Activated T-helper 9 cell treated with anti-CD3 and anti-CD28 coated beads, Interleukin-2, amount 50 U/mL, for 16 hours (primary cell): ENCODE results near the gene NAA25.
"Not testable (repeated sequence)": the region's sequence is repeated elsewhere in the genome, so short reads cannot be mapped to it uniquely, and the experiment has no call there.

Experiments
- DNase-seq: peaks from one replicate; pipeline ENCODE4 v3.0.0-alpha.2; 2020; ENCODE audit warnings: low read depth

Gene NAA25

DNA sequence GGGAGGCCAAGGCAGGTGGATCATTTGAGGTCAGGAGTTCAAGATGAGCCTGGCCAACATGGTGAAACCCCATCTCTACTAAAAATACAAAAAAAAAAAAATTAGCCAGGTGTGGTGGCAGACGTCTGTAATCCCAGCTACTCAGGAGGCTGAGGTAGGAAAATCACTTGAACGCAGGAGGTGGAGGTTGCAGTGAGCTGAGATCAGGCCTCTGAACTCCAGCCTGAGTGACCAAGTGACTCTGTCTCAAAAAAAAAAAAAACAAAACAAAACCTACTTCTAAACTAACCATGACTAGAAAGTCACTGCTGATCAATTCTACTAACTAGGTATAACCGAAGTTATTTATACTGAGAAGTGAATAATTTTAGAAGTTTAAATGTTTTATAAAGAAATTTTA lies 99.0 kb downstream of the NAA25 start:
- DNase-seq: not testable (repeated sequence)

DNA sequence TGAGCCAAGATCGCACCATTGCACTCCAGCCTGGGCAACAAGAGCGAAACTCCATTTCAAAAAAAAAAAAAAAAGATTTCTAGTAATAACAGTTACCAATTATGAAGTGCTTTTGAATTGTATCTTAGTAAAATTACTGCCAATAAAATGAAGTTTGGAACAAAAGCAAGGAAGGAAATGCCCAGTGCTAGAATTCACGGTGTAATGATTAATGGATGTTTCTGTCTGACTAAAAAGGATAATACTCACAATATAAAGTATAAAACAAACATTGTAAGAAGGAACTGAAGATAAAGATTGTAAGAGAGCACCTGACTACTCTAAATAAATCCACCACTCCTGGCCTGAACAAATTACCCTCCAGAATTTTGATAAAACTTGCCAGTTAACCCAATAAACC lies 99.7 kb downstream of the NAA25 start:
- no peak for DNase-seq

DNA sequence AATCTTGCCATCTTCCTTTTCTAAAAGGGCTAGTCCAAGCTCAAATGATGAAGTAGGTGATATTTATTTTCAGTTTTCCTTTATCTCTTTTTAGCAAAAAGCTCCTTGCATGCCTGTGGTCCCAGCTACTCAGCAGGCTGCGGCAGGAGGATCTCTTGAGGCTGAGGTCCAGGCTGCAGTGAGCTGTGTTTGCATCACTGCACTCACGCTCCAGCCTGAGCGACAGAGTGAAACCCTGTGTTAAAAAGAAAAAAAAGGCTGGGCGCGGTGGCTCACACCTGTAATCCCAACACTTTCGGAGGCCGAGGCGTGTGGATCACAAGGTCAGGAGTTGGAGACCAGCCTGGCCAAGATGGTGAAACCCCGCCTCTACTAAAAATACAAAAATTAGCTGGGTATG lies 100.6 kb downstream of the NAA25 start:
- DNase-seq: no peak

DNA sequence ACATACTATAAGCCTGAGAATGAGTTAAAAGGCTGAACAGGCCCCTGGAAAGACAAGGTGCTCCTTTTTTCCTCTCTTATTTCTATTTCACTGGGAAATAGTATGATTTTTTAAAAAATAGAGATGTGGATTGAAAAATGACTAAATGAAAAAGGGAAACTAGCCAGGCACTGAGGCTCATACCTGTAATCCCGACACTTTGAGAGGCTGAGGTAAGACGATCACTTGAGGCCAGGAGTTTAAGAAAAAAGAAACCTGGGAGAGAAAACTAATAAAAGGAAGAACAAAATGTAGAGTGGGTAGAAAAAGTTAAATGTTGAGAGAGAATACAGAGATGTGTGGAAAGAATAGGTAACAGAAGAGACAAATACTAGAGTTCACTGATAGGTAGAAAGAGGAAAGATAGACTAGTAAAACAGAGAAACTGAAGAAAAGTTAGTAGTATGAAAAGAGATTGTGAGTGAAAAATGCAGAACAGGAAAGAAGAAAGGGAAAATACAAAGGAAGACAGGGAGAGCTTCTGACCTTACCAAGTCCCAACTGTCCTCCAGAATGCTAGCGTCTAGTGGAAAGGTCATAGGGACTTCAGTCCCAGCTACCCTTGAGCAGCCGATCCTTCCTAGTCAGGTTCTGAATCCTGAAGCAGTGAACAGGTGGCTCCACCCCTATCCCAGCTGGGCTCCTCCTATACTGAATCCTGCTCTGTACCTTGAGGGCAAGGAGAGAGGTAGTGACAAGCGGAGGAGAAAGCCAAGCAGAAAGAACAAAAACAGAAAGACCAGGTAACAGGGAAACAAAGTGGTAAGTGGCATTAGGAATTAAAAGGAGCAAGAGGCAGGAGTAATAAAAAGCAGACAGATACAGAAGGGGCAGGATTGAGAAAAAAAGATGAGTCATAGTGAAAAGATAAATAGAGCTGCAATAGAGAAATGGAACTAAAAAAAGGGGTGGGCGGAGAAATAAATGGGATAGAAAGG lies 102.9 kb downstream of the NAA25 start:
- DNase-seq: no peak

DNA sequence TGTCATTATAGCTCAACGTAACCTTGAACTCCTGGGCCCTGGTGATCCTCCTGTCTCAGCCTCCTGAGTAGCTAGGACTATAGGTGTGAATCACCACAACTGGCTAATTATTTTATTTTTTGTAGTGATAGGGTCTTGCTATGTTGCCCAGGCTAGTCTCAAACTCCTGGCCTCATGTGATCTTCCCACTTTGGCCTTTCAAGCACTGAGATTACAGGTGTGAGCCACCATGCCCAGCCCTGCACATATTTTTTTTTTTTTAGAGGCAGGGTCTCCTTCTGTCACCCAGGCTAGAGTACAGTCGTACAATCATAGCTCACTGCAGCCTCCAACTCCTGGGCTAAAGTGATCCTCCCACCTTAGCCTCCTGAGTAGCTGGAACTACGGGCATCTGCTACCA lies 104.5 kb downstream of the NAA25 start:
- no peak for DNase-seq

DNA sequence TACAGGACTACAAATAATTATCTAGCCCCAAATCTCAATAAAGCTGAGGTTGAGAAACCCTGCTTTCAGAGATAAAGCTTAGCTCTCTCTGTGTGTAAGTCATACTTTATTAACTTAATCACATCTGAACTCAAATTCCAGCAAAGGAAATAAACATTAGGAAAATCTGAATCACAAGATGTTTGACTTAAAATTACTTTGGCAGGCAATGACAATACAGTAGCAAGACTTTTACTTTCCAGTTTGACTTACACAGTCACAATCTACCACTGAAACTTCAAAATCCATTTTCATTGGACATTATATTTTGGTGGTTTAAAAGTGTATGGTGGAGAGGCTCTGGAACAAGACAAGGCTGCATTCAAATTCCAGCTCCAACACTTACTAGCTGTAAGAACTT lies 107.0 kb downstream of the NAA25 start:
- DNase-seq: no peak

DNA sequence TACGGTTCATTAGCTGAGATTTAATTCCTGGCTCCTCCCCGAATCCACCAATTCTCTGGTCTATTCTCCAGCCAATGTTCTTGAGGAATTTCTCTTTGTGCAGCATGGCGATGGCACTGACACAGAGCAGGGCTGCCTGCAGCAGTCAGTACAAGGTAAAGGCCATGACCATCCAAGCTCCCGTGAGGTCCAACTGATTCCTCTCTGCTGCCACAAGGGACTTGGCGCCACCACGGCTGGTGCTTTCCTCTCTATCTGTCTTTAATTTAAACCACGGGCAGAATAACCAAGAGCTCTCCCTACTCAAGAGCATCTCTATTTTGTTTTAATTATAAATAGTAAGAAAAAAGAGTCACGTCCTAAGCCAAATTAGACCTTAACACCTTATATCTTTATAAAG lies 107.8 kb downstream of the NAA25 start:
- no peak for DNase-seq

DNA sequence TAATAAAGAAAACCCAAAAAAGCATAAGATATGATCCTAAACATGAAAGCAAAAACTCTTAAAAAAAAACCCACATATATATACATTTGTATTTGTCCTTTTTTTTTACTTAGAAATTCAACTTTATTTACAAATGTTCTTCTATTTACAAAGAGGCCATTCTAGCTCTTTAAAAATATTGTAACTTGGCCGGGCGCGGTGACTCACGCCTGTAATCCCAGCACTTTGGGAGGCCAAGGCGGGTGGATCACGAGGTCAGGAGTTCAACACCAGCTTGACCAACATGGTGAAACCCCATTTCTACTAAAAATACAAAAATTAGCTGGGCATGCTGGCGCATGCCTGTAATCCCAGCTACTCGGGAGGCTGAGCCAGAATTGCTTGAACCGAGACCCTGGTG lies 109.5 kb downstream of the NAA25 start:
- DNase-seq: not testable (repeated sequence)

DNA sequence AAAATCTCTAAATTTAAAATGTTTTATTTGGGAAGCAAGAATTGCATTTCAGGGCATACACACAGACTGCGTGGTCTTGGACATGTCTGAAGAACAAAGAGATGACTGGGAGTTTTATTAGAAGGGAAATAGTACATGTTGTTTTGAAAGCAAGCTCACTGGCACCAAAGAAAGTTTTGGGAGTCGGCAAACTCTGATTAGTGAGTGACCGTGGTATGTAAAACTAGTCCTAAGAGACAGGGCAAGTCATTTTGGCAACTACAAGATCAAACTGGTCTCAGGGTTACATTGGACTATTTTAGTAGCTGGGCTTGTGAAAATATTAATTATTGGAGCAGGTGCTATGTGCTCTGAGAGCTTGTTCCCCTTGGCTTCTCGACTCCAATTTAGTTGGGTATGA lies 110.6 kb downstream of the NAA25 start:
- DNase-seq: no peak

DNA sequence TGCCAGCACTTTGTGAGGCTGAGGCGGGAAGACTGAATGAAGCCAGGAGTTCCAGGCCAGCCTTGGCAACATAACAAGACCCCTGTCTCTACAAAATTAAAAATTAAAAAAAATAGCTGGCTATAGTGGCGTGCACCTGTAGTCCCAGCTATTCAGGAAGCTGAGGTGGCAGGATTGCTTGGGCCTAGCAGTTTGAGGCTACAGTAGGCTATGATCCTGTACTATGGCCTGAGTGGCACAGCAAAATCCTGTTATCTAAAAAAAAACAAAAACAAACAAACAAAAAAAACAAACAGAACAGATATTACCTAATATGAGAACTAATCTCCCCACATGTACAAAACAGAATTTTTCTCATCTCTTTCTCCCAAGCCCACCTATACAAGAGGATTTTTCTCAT lies 111.3 kb downstream of the NAA25 start:
- DNase-seq: no peak

DNA sequence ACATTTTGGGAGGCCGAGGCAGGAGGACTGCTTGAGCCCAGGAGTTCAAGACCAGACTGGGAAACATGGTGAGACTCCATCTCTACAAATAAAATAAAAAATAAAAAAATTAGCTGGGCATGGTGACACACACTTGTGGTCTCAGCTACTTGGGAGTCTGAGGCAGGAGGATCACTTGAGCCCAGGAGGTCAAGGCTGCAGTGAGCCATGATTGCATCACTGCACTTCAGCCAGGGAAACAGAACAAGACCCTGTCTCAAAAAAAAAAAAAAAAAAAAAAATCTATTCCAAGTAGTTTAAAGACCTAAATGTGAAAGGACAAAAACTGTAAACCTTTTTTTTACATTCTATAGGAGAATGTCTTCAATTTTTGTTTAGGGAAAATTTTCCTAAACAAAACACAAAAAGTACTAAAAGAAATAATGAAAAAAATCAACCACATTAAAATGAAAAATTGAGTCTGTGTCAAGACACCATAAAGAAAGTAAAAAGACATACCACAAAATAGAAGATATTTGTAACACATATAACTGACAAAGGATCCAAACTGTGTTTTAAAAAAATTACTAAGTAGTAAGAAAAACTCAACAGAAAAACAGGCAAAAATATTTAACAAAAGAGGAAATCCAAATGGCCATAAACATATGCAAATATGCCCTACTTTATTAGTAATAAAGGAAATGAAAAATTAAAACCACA lies 112.7 kb downstream of the NAA25 start:
- no peak for DNase-seq

DNA sequence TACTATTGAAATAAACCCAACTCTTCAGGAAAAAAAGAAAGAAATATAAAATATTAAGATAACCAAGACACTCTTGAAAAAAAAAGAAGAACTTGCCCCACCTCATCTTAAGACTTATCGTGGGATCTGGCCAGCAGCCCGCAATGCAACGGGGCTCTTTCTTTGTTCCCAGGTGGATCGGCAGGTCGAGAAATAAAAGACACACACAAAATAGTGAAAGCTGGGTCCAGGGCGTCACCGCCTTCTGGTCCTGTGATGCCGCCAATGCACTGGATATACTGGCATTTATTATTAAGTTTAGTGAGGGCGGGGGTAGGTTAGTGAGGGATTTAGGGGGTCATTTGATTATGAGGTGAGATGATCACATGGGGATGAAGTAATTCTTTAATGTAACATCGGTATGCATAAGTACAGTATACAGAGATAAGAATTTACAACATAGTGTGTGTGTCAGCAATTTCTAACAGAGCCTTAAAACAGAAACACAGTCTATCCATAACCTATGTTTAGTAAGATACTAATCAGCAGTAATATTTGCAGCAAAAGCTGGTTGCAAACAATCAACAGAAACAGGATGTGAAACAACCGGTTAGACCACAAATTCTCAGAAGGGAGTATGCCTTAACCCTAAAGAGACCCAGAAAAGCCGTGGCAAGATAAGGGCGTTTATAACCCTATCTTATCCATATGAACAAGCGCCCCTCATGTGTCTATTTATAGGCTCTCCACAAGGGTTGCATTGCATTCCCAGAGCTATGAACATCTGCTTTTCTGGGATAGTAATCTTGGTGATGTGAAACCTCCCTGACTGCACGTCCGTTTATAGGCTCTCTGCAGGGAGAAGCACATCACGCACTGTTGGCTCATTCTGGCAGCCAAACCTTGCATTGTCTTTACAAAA lies 114.1 kb downstream of the NAA25 start:
- not testable (repeated sequence) for DNase-seq

DNA sequence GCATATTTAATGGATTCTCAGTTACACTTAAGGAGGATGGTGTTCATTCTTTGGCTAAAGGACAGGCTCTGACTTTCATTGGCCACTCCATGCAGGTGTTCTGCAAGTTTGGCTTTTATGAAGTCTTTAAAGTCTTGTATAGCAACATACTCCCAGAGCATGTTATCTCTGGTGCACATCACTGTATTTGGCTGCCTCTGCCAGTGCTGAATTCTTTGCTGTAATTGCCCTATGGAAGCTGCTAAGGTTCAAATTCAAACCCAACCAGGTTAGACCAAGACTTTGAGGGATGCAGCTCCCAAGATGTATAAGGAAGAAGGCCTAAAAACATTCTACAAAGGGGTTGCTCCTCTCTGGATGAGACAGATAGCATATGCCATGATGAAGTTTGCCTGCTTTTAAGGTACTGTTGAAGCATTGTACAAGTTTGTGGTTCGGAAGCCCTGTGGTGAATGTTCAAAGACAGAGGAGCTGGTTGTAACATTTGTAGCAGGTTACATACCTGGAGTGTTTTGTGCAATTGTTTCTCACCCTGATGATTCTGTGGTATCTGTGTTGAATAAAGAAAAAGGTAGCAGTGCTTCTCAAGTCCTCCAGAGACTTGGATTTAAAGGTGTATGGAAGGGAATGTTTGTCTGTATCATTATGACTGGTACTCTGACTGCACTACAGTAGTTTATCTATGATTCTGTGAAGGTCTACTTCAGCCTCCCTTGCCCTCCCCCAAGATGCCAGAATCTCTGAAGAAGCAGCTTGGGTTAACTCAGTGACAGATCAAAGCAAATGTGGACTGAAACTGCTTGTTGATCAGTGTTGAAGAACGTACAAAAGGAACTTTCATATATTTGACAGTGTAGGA lies 115.1 kb downstream of the NAA25 start:
- no peak for DNase-seq

DNA sequence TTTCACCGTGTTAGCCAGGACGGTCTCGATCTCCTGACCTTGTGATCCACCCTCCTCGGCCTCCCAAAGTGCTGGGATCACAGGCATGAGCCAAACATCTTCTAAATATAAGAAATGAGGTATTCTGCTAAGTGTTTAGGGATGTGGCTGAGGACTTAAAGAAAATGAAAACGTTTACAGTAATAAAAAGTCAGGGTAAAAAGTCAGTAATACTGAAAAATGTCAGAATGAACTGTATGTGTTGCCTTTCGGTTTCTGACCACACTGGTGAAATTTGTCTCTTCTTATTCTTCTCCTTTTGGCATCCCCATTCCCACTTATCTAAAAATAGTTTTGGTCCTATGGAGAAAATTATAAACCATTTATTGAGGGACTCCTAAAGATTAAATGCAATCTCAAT lies 116.1 kb downstream of the NAA25 start:
- no peak for DNase-seq

DNA sequence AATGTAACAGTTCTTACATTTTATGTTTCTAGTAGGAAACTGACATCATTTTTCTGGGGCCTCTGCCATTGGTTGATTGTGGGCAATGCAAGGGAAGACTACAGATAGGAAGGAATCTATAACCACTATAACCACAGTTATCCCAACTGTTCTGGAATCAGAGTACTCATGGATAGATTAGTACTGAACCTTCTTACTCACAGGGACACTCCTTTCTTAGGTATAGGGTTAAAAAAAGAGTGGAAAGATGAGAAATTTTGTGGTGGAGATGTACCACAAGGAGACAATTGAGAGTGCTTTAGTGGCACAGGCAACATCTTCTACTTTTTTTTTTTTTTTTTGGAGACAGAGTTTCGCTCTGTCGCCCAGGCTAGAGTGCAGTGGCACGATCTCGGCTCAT lies 116.6 kb downstream of the NAA25 start:
- no peak for DNase-seq

DNA sequence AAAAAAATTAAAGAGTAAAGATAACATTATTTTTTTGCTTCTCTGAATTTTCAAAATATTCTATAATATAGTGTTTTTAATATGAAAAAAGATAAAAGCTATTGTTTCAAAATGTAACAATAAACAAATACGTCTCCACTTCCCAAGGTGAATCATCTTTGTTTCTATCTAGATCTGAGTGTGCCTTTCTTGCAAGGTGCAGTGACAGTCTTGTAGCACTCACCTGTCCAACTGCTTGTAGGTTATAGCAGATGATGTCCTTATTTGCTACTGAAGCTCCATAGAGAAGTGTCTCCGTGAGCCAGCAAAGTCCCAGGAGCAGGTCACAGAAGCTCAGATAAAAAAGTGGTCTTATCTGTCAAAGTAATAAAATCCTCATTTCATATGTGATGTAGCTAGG lies 117.0 kb downstream of the NAA25 start:
- DNase-seq: no peak

DNA sequence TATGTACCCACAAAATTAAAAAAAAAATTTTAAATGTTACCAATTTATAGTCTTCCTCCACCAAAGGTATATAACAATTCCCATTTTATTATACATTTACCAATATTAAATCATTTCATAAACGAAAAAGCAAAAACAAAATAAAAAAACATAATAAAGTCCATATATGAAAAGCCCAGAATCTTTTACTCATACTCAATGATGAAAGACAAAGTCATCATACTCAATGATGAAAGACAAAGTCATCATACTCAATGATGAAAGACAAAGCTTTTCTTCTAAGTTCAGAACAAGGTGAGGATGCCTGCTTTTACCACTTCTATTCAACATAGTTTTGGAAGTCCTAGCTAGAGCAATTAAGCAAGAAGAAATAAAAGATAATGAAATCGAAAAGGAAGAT lies 123.8 kb downstream of the NAA25 start:
- DNase-seq: no peak

DNA sequence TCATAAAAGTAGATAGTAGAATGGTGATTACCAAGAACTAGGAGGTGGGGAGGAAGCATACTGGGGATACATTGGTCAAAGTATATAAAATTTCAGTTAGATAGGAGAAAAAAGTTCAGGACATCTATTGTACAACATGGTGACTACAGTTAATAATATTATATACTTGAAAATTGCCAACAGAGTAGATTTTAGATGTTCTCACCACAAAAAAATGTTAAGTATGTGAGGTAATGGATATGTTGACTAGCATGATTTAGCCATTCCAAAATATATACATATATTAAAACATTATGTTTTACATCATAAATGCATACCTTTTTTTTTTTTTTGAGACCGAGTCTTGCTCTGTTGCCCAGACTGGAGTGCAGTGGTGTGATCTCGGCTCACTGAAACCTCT lies 126.6 kb downstream of the NAA25 start:
- DNase-seq: no peak

DNA sequence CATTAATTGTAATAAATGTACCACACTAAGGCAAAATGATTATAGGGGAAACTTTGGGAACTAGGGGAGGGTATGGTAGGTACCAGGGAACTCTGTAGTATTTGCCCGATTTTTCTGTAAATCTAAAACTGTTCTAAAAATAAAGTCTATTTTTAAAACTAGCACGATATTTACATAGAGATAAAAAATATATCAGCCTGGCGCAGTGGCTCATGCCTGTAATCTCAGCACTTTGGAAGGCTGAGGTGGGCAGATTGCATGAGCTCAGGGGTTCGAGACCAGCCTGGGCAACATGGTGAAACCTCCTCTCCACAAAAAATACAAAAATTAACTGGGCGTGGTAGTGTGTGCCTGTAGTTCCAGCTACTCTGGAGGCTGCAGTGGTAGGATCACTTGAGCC lies 128.0 kb downstream of the NAA25 start:
- DNase-seq: no peak

DNA sequence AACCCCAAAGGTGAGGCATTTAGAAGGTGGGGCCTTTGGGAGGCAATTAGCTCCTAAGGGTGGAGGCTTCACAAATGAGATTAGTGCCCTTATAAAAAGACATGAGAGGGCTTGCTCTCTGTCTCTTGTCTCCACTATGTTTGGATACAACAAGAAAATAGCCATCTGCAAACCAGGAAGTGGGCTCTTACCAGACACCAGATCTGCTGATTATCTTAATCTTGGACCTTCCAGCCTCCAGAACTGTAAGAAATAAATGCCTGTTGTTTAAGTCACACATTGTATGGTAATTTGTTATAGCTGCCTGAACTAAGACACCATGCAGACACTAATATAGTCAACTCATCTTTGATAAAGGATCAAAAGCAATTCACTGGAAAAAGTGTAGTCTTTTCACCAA lies 130.0 kb downstream of the NAA25 start:
- DNase-seq: no peak

DNA sequence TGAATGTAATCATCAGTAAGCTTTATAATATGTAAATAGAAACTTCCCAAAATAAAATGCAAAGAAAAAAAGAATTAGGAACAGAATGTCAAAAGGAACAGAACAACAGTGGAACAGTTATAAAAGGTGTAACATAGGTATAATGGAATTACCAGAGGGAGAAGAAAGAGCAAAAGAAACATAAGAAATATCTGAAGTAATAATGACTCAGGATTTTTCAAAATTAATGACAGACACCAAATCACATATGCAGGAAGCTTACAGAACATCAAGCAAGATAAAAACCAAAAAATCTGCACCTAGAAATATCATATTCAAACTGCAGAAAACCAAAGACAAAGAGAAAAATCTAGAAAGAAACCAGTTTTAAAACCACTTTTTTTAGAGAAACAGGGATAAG lies 131.7 kb downstream of the NAA25 start:
- DNase-seq: no peak
